Stimulated activated CD4-positive, alpha-beta T cell treated with anti-CD3 and anti-CD28 coated beads, Interleukin-1b, Interleukin-23, amount 100 ng/mL, for 48 hours (primary cell): Measurements from ENCODE around the gene ARHGAP31.

Experiments used
- DNase-seq: peaks from one replicate; pipeline ENCODE4 v3.0.0-alpha.2; 2020

Gene ARHGAP31

DNA sequence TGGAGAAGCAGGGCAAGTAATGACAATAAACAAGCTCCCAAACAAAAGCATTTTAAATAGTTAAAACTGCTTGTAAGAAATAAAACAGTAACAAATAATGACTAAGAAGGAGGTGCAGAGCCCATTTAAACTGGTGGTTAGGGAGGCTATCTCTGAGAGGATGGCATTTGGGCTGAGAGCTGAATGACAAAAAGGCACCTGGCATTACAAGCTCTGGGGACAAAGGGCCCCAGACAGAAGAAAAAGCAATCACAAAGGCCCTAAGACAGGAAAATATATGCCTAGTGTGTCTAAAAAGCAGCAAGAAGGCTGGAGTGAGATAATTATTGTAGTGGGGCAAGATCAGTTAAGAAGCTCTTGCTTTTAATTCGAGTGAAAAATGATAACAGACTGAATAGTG is 159.6 kb downstream of the ARHGAP31 start:
- DNase-seq = no peak

- DNase-seq = no peak
Observed at GRCh38 chr3:119456469-119456868, 162.3 kb downstream of the ARHGAP31 start.

DNA sequence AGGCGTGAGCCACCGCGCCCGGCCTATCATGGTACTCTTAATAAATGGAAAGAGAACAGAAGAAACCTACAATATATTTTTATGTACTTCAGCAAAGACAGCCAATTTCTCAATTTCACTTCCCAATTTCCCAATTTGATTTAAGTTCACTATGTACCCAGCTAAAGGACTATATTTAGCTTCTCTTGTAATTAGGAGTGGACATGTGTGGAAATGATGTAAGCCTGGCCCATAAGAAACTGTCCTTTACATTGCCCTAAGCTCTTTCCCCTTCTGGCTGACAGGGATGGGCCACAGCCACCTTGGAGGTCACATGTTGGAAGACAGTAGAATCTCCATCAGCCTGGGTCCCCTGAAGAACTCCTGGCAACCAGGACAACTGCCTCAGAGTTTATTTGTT is 163.1 kb downstream of the ARHGAP31 start:
- no peak for DNase-seq

DNA sequence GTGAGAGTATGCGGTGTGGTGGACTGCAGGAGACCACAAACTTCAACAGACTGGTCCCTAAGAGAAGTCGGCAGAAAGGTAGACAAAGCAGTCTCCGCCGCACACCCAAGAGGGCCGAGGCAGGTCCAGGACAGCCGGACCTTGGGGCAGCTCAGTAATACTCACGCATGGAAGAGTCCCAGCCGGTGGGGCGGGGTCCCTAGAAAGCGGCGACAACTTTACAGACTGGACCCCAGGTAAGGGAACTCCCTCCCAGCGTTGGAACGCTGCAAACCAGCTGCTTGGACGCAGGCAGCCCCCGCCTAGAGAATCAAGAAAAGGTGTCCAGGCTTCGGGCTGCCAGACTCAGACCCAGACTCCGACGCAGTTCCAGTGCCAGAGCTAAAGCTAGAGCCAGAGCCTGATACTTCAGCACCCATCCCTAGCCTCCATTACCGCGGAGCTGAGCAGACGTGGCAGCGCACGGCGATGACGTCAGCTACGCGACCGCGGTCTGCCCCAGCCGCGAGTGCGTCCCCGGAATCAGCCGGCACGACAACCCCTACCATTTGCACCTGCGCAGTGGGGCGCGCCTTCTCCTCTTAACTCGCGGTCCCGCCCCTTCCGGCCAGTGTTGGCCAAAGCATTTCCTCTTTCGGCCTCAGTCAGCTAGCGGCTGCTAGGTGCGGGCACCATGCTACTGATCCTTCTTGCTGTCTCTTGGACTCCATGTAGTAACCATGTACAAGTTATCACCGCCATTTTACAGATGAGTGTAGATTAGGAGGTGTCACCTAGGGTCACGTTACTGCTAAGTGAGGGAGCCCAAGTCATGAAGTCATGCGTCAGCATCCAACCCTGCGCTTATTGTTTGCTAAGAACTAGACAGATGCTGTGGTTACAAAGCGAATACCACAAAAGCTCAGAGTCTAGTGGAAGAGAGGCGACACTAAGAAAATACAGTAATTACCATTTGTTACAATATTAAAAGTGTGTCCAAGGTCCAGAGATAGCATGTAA is 169.3 kb downstream of the ARHGAP31 start, which contains the start of gene TMEM39A:
Gene TMEM39A, minus strand, starts transcription at position 445 of the 999 bp plus-strand sequence. CDS start 1,541 bp downstream, outside the sequence.
- DNase-seq = peak; percentile 98

- DNase-seq = no peak
Observed at GRCh38 chr3:119468041-119468440, 173.9 kb downstream of the ARHGAP31 start.

- no peak for DNase-seq
Observed at GRCh38 chr3:119469418-119470189, 175.4 kb downstream of the ARHGAP31 start.
